IPS-15b (cell line): ENCODE results near the gene ZNF12.

ENCODE experiments used
- H3K27me3 ChIP-seq: one replicate; pipeline ENCODE4 v1.6.1; 2013; ENCODE audit warnings: low read length; ENCODE audit not compliant: control insufficient read depth, insufficient read depth
- H3K36me3 ChIP-seq: one replicate; pipeline ENCODE4 v1.6.1; 2013; ENCODE audit warnings: low read length; ENCODE audit not compliant: control insufficient read depth, insufficient read depth
- H3K4me1 ChIP-seq: one replicate; pipeline ENCODE4 v1.6.1; 2013; ENCODE audit warnings: mild to moderate bottlenecking, low read length; ENCODE audit not compliant: control insufficient read depth, insufficient read depth
- H3K4me3 ChIP-seq: one replicate; pipeline ENCODE4 v1.5.1; 2013; ENCODE audit warnings: low read depth, low read length
- H3K9ac ChIP-seq: one replicate; pipeline ENCODE4 v1.6.1; 2013; ENCODE audit warnings: low read depth, mild to moderate bottlenecking, low read length
- H3K9me3 ChIP-seq: one replicate; pipeline ENCODE4 v1.6.1; 2013; ENCODE audit warnings: mild to moderate bottlenecking, low read length; ENCODE audit not compliant: control insufficient read depth, insufficient read depth

ZNF12 gene

GRCh38 chr7:6642861-6643640 lies 63.7 kb downstream of the ZNF12 start:
- peaks cover 25% of the 10 kb centered on the region for H3K36me3 ChIP-seq
- H3K27me3 ChIP-seq: no peaks in the 10 kb centered on the region
- no peak overlapping the region for H3K4me3 ChIP-seq
- no peak overlapping the region for H3K9ac ChIP-seq
- no peaks in the 10 kb centered on the region for H3K4me1 ChIP-seq
- H3K9me3 ChIP-seq: no peaks in the 10 kb centered on the region

DNA sequence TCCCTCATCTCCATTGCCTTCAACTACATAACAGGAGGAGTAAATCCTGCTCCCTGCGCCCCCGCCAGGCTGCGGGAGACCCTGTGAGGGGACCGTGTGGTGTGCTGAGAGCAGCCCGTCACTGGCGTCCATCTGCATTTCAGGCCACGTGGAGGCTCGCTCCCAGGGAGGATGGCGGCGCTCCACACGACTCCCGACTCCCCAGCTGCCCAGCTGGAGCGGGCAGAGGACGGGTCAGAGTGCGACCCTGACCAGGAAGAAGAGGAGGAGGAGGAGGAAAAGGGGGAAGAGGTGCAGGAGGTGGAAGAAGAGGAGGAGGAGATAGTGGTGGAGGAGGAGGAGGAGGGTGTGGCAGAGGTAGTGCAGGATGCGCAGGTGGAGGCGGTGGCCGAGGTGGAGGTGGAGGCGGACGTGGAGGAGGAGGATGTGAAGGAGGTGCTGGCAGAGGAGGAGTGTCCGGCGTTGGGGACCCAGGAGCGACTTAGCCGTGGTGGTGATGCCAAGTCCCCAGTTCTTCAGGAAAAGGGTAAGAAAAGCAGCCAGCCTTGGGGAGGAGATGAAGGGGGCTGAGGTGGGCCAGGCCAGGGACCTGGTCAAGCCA lies 64.4 kb downstream of the ZNF12 start:
- H3K36me3 ChIP-seq: peaks cover 22% of the 10 kb centered on the region
- no peaks in the 10 kb centered on the region for H3K27me3 ChIP-seq
- H3K9me3 ChIP-seq: no peaks in the 10 kb centered on the region
- H3K4me3 ChIP-seq: no peak overlapping the region
- no peak overlapping the region for H3K9ac ChIP-seq
- H3K4me1 ChIP-seq: no peaks in the 10 kb centered on the region

- Histone ChIP-seq H3K9me3 (no peaks in the 10 kb centered on the region), H3K36me3 (peaks cover 22% of the 10 kb centered on the region), H3K4me1 (no peaks in the 10 kb centered on the region), H3K4me3 (no peak overlapping the region), H3K27me3 (no peaks in the 10 kb centered on the region), H3K9ac (no peak overlapping the region)
Observed at GRCh38 chr7:6641305-6642035, 65.3 kb downstream of the ZNF12 start.

GRCh38 chr7:6640246-6640721 lies 66.5 kb downstream of the ZNF12 start:
- H3K4me1 ChIP-seq: no peaks in the 10 kb centered on the region
- H3K9ac ChIP-seq: no peak overlapping the region
- H3K9me3 ChIP-seq: no peaks in the 10 kb centered on the region
- H3K4me3 ChIP-seq: no peak overlapping the region
- H3K27me3 ChIP-seq: no peaks in the 10 kb centered on the region
- peaks cover 22% of the 10 kb centered on the region for H3K36me3 ChIP-seq

DNA sequence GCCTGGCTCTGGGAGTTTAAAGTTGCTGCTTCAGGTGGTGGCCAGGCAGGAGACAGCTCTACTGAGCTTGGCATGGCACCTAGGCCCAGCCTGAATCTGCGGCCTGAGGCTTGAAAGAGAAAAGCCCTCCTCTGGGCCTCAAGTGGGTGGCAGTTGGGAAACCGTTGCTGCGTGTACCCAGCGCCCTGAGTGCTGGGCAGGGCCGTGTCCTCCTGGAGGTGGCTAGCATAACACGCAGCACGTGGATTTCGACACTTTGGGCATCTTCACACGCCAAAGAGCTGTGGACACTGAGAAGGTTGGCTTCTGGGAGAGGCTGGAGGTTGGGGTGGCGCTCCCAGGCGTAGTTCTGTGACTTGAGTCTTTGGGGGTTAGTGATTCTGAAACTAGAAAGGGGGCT lies 67.1 kb downstream of the ZNF12 start:
- Histone ChIP-seq H3K36me3 (peaks cover 19% of the 10 kb centered on the region), H3K4me1 (no peaks in the 10 kb centered on the region), H3K9me3 (no peaks in the 10 kb centered on the region), H3K9ac (no peak overlapping the region), H3K27me3 (no peaks in the 10 kb centered on the region), H3K4me3 (no peak overlapping the region)

DNA sequence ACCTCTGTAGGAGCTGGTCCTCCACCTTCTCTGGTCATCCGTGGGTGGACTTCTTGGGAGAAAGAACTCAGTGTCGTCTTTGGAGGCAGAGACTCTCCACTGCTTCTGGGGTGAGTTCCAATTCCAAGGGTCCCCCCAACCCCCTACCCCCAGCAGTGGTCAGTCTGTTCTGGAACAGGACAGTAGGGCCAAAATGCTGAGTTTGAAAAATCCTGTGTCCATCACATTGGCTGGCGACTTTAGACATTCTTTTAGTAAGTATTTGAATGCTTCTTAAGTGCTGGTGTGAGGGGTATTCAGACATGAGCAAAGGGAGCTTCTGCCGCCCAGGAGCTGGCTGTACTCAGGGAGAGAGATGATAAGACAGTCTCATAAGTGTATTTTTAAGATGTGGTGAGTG lies 67.7 kb downstream of the ZNF12 start:
- no peak overlapping the region for H3K9ac ChIP-seq
- H3K9me3 ChIP-seq: no peaks in the 10 kb centered on the region
- H3K4me1 ChIP-seq: no peaks in the 10 kb centered on the region
- no peaks in the 10 kb centered on the region for H3K27me3 ChIP-seq
- H3K36me3 ChIP-seq: peaks cover 15% of the 10 kb centered on the region
- no peak overlapping the region for H3K4me3 ChIP-seq
